HPDE6-E6E7 (cell line): ENCODE results near the gene EIF3I.
A peak's percentile ranks its signal among the peaks of the same experiment; 100 is the strongest.

Experiments
- DNase-seq: peaks from one replicate; pipeline ENCODE4 v3.0.0; 2011; ENCODE audit warnings: missing footprints; ENCODE audit errors: extremely low spot score

The EIF3I gene

DNA sequence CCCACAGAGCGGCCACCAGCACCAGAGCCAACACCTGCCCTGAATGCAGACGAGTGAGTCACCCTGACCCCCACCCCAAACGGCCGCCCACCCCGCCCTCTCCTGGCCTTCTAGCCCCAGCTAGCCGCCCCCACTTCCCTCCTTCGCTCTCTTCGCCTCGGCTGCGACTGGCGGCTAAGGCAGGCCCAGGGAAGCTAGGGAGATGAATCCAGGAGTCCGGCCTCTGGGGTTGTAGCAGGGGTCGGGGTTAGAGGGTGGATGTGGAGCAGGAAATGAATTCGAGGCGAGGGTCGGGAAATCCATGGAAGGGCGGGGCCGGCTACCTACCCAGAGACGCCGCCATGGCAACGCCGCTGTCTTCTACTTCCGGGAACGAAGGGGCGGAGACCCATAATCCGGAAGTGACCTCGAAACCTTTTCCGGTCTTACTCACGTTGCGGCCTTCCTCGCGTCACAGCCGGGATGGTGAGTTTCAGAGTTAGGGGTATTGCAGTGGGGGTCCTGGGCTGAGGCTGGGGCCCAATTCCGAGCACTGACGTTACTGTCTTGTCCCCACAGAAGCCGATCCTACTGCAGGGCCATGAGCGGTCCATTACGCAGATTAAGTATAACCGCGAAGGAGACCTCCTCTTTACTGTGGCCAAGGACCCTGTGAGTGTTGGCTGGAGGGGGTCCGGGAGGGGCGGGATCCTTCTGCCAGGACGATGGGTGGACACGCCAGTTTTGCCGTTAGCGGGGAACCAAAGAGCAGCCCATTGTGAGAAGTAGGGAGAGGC is at the start of gene EIF3I, which contains the start of gene TMEM234:
Gene EIF3I (plus strand): TSS at position 428 of the 776 bp plus-strand sequence. CDS start 35 bp downstream, at position 463.
Gene TMEM234 (minus strand): TSS at position 374 of the 776 bp plus-strand sequence. CDS start 31 bp downstream, at position 343.
- peak; percentile 87 for DNase-seq

DNA sequence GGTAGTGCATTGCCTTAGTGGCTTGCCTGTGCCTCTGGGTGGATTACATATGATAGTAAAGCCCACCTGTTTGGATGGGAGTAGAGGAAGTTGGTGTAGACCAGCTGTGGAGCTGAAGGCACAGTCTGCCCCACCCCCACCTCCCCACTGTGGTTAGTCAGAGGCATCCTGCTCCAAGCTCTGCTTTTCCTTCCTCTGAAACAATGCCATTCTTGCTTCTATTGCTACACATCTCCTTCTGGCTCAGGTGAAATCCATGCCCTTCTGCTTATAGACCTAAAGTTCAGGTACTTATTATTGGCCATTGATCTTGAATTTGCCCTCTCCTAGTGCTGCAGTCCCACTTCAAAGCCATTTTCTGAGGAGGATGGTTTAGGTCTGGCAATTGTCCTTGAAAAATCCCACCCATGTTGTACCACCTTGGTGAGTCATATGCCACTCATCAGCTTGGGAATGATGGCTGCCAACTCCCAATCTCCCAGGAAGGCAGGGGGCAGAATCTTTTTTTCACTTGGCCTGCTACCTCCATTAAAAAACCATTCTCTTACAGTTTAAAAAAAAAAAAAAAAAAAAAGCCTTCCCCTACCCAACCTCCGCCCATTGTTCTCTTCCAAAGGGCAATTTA is 49.5 kb upstream of the EIF3I start:
- DNase-seq = peak; percentile 40

DNA sequence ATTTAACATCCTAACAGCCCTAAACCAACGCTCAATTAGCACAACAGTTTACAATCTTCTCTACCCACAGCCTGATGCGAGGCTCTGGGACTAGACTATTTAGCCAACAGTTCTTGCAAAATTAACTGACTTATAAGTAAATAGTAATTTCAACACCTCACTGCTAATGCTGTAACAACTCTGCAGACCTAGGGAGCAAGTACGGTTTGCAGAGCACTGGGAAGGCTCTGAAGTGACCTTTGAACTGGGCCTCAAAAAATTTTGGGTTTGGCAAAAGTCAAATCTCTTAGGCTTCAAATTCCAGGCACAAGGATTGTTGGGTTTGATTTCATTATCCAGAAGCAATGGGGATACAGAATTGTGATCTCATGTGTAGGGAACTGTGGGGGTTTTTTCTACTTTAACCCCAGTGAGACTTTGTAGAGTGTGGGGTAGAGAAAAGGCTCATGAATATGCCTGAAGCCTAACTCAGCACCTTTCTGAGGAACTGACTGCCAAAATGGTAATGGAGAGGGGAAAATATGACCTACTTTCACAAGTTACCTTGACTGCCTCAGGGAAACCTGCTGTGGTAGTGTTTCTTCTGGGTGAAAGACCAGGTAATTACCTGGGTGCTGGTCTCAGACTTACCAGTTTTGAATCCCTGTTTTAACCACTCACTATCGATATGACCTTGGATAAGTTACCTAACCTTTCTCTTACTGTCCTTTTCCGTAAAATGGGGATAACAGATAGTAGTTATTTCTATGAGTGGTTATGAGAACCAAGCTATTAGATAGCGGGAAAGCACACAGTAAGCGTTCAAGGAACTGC is 43.6 kb upstream of the EIF3I start:
- no peak for DNase-seq

DNA sequence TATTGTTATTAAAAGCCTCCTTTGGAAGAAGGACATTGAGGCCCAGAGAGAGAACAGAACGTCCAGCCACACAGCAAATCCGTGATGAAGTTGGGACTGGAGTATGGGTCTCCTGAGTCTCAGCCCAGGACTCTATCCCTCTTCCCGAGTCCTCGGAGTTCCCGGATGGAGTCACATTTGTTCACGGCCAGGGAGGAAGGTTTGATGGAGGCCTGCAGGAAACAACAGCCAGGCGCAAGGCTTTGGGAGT is 43.1 kb upstream of the EIF3I start:
- no peak for DNase-seq

DNA sequence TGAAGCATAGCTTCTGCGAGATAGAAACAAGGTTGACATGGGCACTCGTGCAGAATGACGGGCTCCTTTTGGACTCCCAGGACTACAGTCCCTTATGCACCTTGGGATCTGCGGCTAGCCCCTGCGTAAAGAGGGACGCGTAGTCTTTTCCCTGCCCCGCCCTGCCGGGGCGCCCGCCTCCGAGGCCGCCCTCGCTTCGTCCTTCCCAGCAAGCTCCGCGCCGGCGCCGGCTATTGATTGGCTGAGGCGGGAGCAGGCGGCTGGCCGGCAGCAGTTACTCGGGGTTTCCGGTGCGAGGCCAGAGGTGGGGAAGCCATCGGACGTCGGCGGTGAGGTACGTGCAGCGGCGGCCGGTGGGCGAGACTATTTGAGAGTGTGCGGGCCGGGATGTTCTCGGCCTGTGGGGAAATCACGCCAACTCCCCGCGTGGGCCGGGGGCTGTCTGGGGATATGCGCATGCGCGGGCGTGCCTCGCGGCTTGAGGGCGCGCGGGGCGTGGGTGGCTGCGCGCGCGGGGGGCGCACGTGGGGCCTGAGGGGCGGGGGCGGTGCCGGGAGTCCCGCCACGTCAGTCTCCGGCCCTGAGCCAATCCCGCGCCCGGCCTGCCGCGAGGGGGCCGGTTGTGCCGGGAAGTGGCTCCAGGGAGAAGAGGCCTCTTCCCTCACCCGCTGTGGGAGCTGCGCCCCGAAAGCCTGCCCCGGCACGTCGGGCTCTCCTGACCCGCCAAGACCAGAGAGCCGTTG is 42.6 kb upstream of the EIF3I start, which contains the start of gene TXLNA:
Gene TXLNA (plus strand): TSS at position 233 of the 743 bp plus-strand sequence. CDS start 671 bp downstream, outside the sequence.
- DNase-seq = peak; percentile 91

DNA sequence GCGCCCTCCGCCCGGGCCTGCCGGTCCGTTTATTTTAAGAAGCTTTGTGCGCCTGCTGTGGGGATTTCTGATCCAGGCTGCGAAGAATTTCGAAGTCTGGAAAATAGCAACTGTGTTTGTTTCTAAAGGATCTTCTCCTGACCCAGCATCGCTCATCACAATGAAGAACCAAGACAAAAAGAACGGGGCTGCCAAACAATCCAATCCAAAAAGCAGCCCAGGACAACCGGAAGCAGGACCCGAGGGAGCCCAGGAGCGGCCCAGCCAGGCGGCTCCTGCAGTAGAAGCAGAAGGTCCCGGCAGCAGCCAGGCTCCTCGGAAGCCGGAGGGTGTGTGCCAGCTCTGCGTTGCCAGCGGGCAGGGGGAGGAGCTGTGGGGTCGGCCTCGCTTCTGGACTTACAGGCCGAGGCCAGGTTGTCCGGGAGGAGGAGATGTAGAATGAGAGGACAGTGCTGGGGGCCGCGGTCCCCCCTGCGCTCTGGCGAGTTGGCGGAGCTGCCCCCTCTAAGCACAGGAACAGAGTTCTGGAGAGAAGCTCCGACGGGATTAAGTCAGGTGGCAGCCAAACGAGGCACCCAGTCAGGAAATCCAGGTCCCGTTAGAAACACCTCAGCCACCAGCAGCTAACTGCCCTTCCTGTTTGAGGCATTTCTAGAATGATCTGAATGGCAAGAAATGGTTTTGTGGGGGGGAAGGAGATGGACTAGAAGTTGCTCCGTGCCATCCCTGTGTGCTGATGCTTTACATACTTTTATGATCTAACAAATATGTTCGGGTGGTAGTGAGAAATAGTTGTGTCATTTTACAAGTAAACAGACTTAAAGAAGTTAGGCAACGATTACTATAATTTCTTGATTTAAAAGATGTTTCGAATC is 41.8 kb upstream of the EIF3I start:
- DNase-seq = peak; percentile 49

DNA sequence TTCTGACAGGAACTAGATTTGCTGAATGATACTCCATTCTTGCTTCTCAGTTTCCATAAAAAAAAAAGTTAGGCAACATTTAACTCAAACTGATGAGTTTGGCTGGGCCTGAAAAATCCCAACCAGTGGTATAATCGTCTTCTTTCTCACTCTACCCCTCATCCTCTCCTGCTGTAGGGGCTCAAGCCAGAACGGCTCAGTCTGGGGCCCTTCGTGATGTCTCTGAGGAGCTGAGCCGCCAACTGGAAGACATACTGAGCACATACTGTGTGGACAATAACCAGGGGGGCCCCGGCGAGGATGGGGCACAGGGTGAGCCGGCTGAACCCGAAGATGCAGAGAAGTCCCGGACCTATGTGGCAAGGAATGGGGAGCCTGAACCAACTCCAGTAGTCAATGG is 41.1 kb upstream of the EIF3I start:
- DNase-seq = no peak

DNA sequence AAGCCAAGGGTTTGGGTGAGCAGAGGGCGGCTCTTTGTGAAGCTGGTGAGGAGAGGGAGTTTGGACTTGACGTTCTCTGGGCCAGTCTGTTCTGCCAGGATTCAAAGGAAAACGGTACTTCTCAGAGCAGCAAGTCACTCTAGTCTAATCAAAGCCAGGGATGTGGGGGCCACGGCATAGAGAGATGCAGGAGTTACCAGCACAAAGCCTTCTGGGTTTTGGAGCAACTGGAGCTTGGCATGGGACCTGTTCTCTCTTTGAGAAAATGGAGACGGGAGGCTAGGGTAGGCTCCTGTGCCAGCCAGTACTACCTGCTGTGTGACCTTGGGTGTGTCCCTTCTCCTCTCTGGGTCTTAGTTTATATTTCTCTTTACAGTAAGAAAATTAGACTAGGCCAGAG is 40.6 kb upstream of the EIF3I start:
- DNase-seq = no peak

DNA sequence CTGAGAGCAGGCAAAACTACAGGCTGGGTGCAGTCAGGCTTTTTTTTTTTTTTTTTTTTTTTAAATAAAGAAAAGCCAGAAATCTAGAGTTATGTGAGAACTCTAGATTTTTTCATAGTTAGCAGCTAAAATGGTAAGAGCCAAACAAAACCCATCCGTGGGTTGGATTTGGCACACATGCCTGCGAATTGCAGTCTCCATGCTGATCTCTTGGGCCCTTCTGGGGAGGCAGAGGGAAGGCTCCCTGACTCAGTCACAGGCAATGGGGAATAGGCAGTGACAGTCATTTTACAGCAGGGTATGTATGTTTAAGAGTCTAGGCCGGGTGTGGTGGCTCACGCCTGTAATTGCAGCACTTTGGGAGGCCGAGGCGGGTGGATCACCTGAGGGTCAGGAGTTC is 40.1 kb upstream of the EIF3I start:
- DNase-seq = no peak

DNA sequence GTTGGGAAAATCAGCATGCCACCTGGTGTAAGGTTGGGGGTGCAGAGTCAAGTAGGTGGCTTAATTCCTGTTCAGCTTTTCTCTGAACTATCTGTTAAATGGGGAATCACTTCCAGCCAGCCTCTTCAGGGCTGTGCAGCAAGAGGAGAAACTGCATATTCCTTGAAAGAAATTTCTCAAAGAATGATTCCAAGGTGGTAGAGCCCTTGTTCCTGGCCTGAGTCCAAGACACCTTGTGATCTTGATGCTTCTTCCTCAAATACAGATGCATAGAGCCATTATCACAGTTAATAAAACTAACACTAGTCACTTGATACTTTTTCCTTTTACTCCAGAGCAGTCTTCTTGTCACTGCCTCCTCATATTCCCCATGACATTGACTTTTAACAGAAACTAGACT is 37.6 kb upstream of the EIF3I start:
- no peak for DNase-seq

DNA sequence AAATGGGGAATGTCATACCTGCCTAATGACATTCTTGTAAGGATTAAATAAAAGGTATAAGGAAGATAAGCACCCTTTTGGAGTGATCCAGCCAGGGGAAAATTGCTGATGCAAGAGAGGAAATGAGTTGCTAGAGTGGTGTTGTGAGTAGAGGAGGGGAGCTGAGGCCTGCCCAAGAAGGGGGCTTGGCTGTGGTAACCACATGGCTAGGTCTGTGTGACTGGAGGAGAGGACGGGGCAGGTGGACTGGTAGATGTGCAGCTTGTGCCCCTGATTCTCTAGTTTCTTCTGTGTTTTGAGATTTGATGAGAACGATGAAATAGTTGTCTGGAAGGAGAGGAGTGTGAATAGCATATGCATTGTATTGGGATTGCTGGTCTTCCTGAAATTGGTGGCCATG is 36.1 kb upstream of the EIF3I start:
- no peak for DNase-seq

DNA sequence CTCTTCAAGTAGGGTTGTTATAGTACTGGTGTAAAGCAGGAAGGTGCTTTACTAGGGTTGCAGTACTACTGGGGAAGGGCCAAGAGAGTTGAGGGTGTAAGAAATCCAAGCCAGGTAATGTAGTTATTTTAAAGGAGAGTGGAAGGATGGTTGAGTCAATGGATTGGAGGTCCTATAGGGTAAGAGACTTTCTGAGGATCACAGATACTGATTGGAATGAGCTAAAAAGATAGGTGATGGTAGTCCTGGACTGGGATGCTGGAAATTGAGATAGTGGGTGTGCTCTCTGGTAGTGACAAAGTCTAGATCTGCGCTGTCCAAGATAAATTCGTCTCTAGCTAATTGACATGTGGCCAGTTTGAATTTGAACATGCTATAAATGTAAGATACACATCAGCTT is 35.7 kb upstream of the EIF3I start:
- no peak for DNase-seq

DNA sequence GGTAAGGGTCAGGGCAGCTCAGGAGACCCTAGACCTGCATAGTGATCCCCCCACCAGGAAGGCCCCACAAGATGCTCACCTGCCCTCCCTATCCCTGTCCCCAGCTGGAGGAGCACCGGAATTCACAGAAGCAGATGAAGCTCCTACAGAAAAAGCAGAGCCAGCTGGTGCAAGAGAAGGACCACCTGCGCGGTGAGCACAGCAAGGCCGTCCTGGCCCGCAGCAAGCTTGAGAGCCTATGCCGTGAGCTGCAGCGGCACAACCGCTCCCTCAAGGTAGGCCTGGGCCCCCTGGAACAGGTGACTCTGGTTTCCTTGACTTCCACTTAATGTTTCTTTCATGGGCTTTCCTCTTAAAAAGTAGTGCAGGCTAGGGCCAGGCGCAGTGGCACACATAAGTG is 34.4 kb upstream of the EIF3I start:
- no peak for DNase-seq

DNA sequence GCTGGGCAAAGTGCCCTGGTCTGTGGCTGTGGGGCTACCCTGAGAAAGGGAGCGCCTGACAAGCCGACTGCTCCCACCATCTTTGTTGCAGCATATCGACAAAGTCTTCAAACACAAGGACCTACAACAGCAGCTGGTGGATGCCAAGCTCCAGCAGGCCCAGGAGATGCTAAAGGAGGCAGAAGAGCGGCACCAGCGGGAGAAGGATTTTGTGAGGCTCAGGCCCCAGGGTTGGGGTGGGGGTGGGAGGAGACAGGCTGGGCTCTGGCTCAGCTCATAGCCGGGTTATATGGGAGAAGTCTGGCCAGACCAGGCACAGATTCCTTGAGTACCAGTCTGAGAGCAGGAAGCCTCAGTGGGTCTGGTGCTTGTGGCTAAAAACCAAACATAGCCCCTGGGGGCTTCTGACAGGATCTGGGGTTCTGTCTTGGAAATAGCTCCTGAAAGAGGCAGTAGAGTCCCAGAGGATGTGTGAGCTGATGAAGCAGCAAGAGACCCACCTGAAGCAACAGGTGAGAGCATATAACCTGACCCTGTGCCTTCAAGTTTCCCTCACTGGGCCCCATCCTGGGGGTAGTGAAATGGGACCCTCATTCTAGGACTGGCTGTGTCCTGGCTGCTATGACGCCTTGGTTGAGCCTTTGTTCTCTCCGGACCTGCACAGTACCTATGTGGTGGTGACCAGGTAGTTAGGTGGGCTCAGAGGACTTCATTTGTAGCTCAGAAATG is 29.8 kb upstream of the EIF3I start:
- no peak for DNase-seq

DNA sequence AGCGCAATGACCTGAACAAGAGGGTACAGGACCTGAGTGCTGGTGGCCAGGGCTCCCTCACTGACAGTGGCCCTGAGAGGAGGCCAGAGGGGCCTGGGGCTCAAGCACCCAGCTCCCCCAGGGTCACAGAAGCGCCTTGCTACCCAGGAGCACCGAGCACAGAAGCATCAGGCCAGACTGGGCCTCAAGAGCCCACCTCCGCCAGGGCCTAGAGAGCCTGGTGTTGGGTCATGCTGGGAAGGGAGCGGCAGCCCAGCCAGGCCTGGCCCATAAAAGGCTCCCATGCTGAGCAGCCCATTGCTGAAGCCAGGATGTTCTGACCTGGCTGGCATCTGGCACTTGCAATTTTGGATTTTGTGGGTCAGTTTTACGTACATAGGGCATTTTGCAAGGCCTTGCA is 27.2 kb upstream of the EIF3I start:
- no peak for DNase-seq

DNA sequence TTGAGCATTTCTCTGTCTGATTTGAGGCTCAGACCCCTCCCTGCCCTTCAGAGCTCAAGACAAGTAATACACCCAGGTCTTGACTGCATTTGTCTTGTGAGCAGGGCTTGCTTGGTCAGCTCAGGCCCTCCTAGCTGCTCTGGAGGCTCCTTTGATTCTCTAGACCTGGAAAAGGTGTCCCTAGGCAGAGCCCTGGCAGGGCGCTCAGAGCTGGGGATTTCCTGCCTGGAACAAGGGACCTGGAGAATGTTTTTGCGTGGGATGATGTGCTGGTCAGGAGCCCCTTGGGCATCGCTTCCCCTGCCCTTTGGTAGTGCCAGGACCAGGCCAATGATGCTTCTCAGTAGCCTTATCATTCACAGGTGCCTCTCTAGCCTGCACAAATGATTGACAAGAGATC is 26.7 kb upstream of the EIF3I start:
- no peak for DNase-seq

DNA sequence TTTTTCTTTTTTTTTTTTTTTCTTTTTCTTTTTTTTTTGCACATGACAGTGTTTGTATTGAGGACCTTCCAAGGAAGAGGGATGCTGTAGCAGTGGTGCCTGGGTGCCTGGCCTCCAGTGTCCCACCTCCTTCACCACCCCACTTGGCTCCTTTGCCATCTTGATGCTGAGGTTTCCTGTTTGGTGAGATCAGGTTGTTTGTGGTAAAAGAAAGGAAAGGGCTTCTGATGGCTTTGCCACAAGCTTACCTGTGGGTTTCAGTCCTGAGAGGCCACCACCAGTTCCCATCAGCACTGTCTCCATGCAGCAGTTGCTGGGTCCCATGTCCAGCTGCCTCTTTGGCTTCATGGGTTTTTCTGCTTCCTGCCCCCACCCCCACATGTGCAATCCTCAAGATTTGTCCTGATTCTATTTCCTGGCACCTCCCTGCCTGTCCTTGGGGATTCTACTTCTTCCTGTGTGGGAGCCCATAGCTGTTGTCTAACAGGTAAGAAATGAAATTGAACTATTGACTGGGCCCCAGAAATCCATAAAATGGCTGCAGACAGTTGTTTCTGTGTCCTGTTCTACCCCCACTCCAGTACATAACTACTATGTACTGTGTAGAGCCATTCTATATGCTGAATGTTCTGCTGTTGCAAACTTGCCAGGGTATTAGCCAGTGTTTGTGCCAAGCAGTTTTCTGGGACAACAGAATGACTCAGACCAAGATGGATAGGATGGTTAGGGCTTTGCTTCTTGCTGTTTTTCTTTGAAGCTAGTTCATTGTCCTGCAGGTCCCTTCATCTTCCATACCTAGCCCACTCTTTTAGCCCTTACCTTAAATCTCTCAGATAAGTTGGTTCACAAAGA is 26.0 kb upstream of the EIF3I start:
- no peak for DNase-seq

DNA sequence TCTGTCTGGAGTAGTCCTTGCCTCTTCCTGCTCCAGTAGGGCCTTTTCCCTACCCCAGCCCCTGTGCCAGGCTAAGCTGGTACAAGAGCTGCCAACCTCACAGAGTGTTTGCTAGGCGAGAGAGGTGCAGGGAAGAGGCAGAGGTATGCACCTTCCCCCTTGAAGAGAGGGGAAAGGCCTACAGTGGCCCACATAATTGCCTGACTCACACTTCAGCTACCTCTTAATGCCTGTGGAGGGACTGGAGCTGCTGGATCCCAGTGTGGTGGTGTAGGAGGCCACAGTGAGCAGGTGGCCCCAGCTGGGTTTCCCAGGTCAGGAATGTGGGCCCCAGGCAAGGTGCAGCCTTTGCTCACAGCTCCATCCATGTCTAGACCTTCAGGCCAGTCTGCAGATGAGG is 25.1 kb upstream of the EIF3I start:
- DNase-seq = no peak

DNA sequence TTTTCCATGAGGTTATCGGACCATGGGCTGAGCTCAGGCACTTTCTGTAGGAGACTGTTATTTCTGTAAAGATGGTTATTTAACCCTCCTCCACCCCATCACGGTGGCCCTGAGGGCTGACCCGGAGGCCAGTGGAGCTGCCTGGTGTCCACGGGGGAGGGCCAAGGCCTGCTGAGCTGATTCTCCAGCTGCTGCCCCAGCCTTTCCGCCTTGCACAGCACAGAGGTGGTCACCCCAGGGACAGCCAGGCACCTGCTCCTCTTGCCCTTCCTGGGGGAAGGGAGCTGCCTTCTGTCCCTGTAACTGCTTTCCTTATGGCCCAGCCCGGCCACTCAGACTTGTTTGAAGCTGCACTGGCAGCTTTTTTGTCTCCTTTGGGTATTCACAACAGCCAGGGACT is 24.4 kb upstream of the EIF3I start:
- DNase-seq = no peak
